Measurements from ENCODE around the gene HP.
"Not testable (repeated sequence)": the region's sequence is repeated elsewhere in the genome, so short reads cannot be mapped to it uniquely, and the experiment has no call there.

The HP gene

GRCh38 chr16:72043539-72043938 lies 10.8 kb upstream of the HP start:
- Histone ChIP-seq H3K9ac (ENCODE audit: low read length) (no peak overlapping the region), H3K4me1 (ENCODE audit: control insufficient read depth, insufficient read depth, low read length) (no peaks in the 10 kb centered on the region), H3K27ac (ENCODE audit: low read depth, low read length) (no peak overlapping the region), H3K27me3 (ENCODE audit: control insufficient read depth, insufficient read depth, low read length) (no peaks in the 10 kb centered on the region), H3K9me3 (ENCODE audit: control insufficient read depth, insufficient read depth, low read depth, low read length) (no peaks in the 10 kb centered on the region), H3K36me3 (ENCODE audit: control insufficient read depth, insufficient read depth, low read length) (no peaks in the 10 kb centered on the region), H3K4me3 (ENCODE audit: low read depth, low read length) (no peak overlapping the region)

GRCh38 chr16:72044296-72044695 lies 10.0 kb upstream of the HP start:
- Histone ChIP-seq H3K27ac (ENCODE audit: low read depth, low read length) (no peak overlapping the region), H3K4me1 (ENCODE audit: control insufficient read depth, insufficient read depth, low read length) (no peaks in the 10 kb centered on the region), H3K27me3 (ENCODE audit: control insufficient read depth, insufficient read depth, low read length) (no peaks in the 10 kb centered on the region), H3K36me3 (ENCODE audit: control insufficient read depth, insufficient read depth, low read length) (no peaks in the 10 kb centered on the region), H3K4me3 (ENCODE audit: low read depth, low read length) (no peak overlapping the region), H3K9me3 (ENCODE audit: control insufficient read depth, insufficient read depth, low read depth, low read length) (peaks cover 4% of the 10 kb centered on the region; the same call in 1 of the 2 replicates), H3K9ac (ENCODE audit: low read length) (no peak overlapping the region)

DNA sequence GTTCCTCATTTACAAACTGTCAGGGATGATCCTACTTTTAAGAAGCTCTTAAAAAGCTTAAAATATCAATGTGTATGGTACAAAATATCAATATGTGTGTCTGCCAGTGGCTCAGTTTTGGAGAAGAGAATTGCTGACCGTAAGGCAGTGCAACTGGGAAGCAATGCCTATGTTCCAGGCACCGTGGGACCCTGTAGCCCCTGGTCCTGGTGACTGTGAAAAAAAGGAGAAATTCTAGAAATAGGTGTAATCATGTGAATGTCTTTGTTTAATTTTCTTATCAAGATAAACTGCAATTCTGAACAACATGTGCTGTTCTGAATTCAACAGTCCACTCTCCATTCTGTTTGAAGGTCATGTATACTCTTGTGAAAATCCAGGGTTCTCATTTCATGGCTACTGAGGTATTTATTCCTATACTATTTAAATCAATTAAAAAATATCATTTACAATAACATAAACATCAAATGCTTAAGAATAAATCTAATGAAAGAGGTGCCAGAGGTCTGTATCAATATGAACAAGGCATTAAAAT lies 9.4 kb upstream of the HP start:
- no peak overlapping the region for H3K27ac ChIP-seq (ENCODE audit: low read depth, low read length)
- H3K4me3 ChIP-seq (ENCODE audit: low read depth, low read length) = no peak overlapping the region

DNA sequence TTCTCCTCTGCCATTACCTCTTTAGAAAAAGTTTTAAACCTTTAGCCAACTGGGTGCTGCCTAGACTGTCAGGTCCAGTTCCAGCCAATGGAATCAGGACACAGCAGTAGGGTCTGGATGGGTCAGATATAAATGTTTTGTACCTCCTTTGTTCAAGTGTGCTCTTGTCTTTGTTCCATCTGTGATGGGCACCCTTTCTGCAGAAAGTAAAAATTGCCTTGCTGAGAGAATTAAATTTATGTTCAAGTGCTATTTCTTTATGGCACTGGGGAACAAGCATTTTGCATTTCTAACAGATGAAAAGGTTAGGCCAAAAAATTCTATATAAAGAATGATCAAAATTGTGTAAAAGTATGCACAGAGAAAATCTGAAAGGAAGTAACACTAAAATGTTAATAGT lies 5.2 kb upstream of the HP start:
- Histone ChIP-seq H3K9ac (ENCODE audit: low read length) (no peak overlapping the region), H3K4me1 (ENCODE audit: control insufficient read depth, insufficient read depth, low read length) (no peaks in the 10 kb centered on the region), H3K27me3 (ENCODE audit: control insufficient read depth, insufficient read depth, low read length) (no peaks in the 10 kb centered on the region), H3K27ac (ENCODE audit: low read depth, low read length) (no peak overlapping the region), H3K36me3 (ENCODE audit: control insufficient read depth, insufficient read depth, low read length) (no peaks in the 10 kb centered on the region), H3K9me3 (ENCODE audit: control insufficient read depth, insufficient read depth, low read depth, low read length) (peaks cover 8% of the 10 kb centered on the region; the same call in 1 of the 2 replicates), H3K4me3 (ENCODE audit: low read depth, low read length) (no peak overlapping the region)

More for the DNA sequence above, 9.4 kb upstream of the HP start:
- H3K36me3 ChIP-seq (ENCODE audit: control insufficient read depth, insufficient read depth, low read length) = no peaks in the 10 kb centered on the region
- H3K9ac ChIP-seq (ENCODE audit: low read length) = no peak overlapping the region
- H3K9me3 ChIP-seq (ENCODE audit: control insufficient read depth, insufficient read depth, low read depth, low read length) = peaks cover 5% of the 10 kb centered on the region; the same call in 1 of the 2 replicates
- no peaks in the 10 kb centered on the region for H3K4me1 ChIP-seq (ENCODE audit: control insufficient read depth, insufficient read depth, low read length)
- H3K27me3 ChIP-seq (ENCODE audit: control insufficient read depth, insufficient read depth, low read length) = no peaks in the 10 kb centered on the region

DNA sequence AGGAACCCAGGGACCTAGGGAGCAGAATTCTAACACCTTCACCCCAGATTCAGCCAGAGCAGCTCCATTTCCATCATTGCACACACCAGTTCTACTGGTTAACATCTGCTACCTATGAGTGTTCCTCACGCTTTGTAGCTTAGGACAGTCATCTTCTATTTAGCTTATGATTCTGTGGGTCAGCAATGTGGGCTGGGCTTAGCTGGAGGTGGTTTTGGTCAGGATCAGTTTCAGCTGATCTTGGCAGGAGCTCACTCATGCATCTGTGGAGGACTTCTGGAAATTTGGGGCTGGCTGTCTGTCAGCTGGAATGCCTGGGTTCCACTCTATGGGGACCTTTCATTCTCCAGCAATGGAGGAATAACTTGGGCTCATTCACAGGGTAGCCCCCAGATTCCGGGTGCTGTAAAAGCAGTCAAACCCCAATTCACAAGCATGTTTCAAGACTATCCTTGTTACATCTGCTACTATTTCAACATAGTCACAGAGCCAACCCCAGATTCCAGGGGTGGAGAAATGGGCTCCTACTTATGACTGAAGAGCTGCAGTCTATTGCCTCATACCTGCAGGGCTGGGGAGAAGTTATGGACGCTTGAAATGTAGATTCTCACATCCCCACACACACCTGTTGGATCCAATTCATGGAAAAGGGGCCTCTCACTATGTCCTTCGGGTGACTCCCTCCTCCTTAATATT lies 3.4 kb upstream of the HP start:
- peaks cover 8% of the 10 kb centered on the region; the same call in 1 of the 2 replicates for H3K9me3 ChIP-seq (ENCODE audit: control insufficient read depth, insufficient read depth, low read depth, low read length)
- H3K4me3 ChIP-seq (ENCODE audit: low read depth, low read length) = no peak overlapping the region
- no peak overlapping the region for H3K27ac ChIP-seq (ENCODE audit: low read depth, low read length)
- H3K36me3 ChIP-seq (ENCODE audit: control insufficient read depth, insufficient read depth, low read length) = no peaks in the 10 kb centered on the region
- H3K27me3 ChIP-seq (ENCODE audit: control insufficient read depth, insufficient read depth, low read length) = no peaks in the 10 kb centered on the region
- no peak overlapping the region for H3K9ac ChIP-seq (ENCODE audit: low read length)
- no peaks in the 10 kb centered on the region for H3K4me1 ChIP-seq (ENCODE audit: control insufficient read depth, insufficient read depth, low read length)

DNA sequence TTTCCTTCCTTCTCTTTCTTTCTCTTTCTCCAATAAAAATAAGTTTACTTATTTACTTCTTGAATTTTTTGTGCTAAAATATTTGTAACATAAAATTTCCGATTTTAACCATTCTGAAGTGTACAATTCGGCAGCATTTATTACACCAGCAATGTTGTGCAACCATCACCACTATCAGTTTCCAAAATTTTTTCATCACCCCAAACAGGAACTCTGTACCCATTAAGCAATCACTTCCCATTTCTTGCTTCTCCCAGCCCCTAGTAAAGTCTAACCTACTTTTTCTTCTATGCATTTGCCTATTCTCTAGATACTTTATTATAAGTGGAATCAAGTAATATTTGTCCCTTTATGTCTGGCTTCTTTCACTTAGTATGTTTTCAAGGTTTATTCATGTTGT lies 2.5 kb upstream of the HP start:
- no peaks in the 10 kb centered on the region for H3K4me1 ChIP-seq (ENCODE audit: control insufficient read depth, insufficient read depth, low read length)
- H3K4me3 ChIP-seq (ENCODE audit: low read depth, low read length) = no peak overlapping the region
- H3K36me3 ChIP-seq (ENCODE audit: control insufficient read depth, insufficient read depth, low read length) = no peaks in the 10 kb centered on the region
- no peak overlapping the region for H3K9ac ChIP-seq (ENCODE audit: low read length)
- H3K27me3 ChIP-seq (ENCODE audit: control insufficient read depth, insufficient read depth, low read length) = no peaks in the 10 kb centered on the region
- H3K9me3 ChIP-seq (ENCODE audit: control insufficient read depth, insufficient read depth, low read depth, low read length) = peaks cover 8% of the 10 kb centered on the region; the same call in 1 of the 2 replicates
- H3K27ac ChIP-seq (ENCODE audit: low read depth, low read length) = no peak overlapping the region

GRCh38 chr16:72055911-72056310 lies 1.6 kb downstream of the HP start:
- no peaks in the 10 kb centered on the region for H3K27me3 ChIP-seq (ENCODE audit: control insufficient read depth, insufficient read depth, low read length)

DNA sequence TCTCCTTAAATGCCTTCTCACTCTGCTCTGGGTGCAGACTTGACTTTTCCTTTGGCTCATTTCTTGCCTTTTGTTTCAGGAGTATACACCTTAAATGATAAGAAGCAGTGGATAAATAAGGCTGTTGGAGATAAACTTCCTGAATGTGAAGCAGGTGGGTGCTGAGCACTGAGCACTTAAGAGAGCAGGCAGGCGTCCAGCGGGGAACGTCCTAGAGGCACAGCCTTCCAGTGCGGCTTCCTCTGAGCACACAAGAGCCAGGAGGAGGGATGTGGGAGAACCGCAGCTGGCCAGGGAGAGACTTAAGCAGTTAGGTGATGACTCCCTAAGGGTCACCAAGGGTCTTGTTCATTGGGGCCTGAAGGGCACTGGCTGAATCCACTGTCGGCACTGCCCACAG lies 3.0 kb downstream of the HP start:
- H3K36me3 ChIP-seq (ENCODE audit: control insufficient read depth, insufficient read depth, low read length); H3K9me3 ChIP-seq (ENCODE audit: control insufficient read depth, insufficient read depth, low read depth, low read length); H3K9ac ChIP-seq (ENCODE audit: low read length); H3K4me3 ChIP-seq (ENCODE audit: low read depth, low read length); H3K27ac ChIP-seq (ENCODE audit: low read depth, low read length); H3K27me3 ChIP-seq (ENCODE audit: control insufficient read depth, insufficient read depth, low read length); H3K4me1 ChIP-seq (ENCODE audit: control insufficient read depth, insufficient read depth, low read length): not testable (repeated sequence)

More at GRCh38 chr16:72055911-72056310, 1.6 kb downstream of the HP start:
- Histone ChIP-seq H3K9ac (ENCODE audit: low read length) (no peak overlapping the region), H3K9me3 (ENCODE audit: control insufficient read depth, insufficient read depth, low read depth, low read length) (no peaks in the 10 kb centered on the region), H3K27ac (ENCODE audit: low read depth, low read length) (no peak overlapping the region), H3K4me3 (ENCODE audit: low read depth, low read length) (no peak overlapping the region), H3K4me1 (ENCODE audit: control insufficient read depth, insufficient read depth, low read length) (no peaks in the 10 kb centered on the region), H3K36me3 (ENCODE audit: control insufficient read depth, insufficient read depth, low read length) (no peaks in the 10 kb centered on the region)

- H3K9ac ChIP-seq (ENCODE audit: low read length); H3K27me3 ChIP-seq (ENCODE audit: control insufficient read depth, insufficient read depth, low read length); H3K27ac ChIP-seq (ENCODE audit: low read depth, low read length); H3K36me3 ChIP-seq (ENCODE audit: control insufficient read depth, insufficient read depth, low read length); H3K4me1 ChIP-seq (ENCODE audit: control insufficient read depth, insufficient read depth, low read length); H3K4me3 ChIP-seq (ENCODE audit: low read depth, low read length); H3K9me3 ChIP-seq (ENCODE audit: control insufficient read depth, insufficient read depth, low read depth, low read length): not testable (repeated sequence)
Observed at GRCh38 chr16:72059060-72059459, 4.8 kb downstream of the HP start.

GRCh38 chr16:72060405-72060804 lies 6.1 kb downstream of the HP start:
- Histone ChIP-seq H3K27me3 (ENCODE audit: control insufficient read depth, insufficient read depth, low read length) (no peaks in the 10 kb centered on the region), H3K4me3 (ENCODE audit: low read depth, low read length) (no peak overlapping the region), H3K27ac (ENCODE audit: low read depth, low read length) (no peak overlapping the region), H3K9me3 (ENCODE audit: control insufficient read depth, insufficient read depth, low read depth, low read length) (no peaks in the 10 kb centered on the region), H3K36me3 (ENCODE audit: control insufficient read depth, insufficient read depth, low read length) (no peaks in the 10 kb centered on the region), H3K4me1 (ENCODE audit: control insufficient read depth, insufficient read depth, low read length) (no peaks in the 10 kb centered on the region), H3K9ac (ENCODE audit: low read length) (no peak overlapping the region)

DNA sequence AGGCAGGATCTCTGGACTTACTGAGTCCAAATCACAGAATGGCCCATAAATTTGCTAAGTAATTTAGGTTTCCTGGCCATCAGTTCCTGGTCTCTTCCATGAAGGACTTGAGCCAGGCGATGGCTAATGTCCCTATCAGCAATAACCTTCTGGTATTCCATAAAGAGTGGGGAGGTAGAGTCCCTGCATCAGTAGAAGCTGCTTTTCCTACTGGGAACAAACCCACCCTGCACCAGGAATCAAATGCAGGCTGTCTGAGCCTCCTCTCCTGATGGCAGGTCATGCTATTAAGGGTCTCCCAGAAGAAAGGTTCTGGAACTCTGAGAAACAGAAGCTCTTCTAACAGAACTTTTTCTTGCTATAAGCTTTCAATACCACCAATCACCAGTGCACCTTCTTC lies 7.3 kb downstream of the HP start:
- Histone ChIP-seq H3K27me3 (ENCODE audit: control insufficient read depth, insufficient read depth, low read length) (no peaks in the 10 kb centered on the region), H3K4me1 (ENCODE audit: control insufficient read depth, insufficient read depth, low read length) (no peaks in the 10 kb centered on the region), H3K4me3 (ENCODE audit: low read depth, low read length) (no peak overlapping the region), H3K9ac (ENCODE audit: low read length) (no peak overlapping the region), H3K27ac (ENCODE audit: low read depth, low read length) (no peak overlapping the region), H3K36me3 (ENCODE audit: control insufficient read depth, insufficient read depth, low read length) (no peaks in the 10 kb centered on the region), H3K9me3 (ENCODE audit: control insufficient read depth, insufficient read depth, low read depth, low read length) (no peaks in the 10 kb centered on the region)
